ENCODE measurements around the gene ULBP1.

DNA sequence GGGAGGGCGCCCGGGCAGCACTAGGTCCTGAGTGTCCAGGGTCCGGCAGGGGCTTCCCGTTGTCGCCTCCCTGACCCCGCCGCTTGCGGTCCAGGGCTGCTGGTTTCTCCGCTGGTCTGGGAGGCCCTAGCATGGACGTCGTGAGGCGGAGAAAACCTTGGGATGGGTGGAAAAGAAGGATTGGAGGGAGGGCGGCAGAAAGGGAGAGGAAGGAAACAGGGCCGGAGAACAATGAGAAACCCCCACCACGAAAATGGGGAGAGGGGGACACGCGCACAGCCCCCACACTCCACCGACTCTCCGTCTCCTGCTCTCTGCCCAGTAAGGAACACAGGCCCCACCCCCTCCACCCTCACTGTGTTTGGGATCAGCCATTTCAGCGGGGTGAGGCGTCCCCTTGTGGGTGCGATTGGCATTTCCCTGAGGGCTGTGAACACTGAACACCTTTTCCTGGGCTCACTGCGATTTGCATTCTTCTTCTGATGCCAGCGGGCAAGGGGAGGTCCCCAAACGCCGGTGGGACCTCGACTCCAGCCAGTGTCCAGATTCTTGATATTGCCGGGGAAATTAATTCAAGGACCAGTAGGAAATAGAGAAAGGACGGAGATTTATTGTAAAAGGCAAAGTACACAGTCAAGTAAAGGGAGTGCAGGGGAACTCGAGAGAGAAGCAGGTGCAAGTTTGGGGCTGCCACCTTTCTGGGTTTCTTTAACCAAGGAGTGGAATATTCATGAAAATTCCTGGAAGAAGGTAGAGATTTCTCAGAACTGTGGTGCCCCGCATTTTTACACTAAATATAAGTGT is 37.6 kb upstream of the ULBP1 start:
- TF ChIP-seq, protein P1, sequence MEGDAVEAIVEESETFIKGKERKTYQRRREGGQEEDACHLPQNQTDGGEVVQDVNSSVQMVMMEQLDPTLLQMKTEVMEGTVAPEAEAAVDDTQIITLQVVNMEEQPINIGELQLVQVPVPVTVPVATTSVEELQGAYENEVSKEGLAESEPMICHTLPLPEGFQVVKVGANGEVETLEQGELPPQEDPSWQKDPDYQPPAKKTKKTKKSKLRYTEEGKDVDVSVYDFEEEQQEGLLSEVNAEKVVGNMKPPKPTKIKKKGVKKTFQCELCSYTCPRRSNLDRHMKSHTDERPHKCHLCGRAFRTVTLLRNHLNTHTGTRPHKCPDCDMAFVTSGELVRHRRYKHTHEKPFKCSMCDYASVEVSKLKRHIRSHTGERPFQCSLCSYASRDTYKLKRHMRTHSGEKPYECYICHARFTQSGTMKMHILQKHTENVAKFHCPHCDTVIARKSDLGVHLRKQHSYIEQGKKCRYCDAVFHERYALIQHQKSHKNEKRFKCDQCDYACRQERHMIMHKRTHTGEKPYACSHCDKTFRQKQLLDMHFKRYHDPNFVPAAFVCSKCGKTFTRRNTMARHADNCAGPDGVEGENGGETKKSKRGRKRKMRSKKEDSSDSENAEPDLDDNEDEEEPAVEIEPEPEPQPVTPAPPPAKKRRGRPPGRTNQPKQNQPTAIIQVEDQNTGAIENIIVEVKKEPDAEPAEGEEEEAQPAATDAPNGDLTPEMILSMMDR (optimal IDR thresholded peaks at IDR 0.05 in 1 of 3, IDR thresholded peaks at IDR 0.05 in 1 of 3, conservative IDR thresholded peaks at IDR 0.05 in 1 of 3; ENCODE audit: extremely low read depth in 1 of 3, insufficient read depth in 2 of 3, low read length in 3 of 3) = peak; percentile 80 to 94 (median 91)
- no peak for TF ChIP-seq EZH2 (IDR thresholded peaks at IDR 0.05; ENCODE audit: low read length)
